ENCODE measurements around the gene MCC.

GRCh38 chr5:113380807-113381326 is 107.4 kb downstream of the MCC start:
- no peak for TF ChIP-seq CTCF (IDR thresholded peaks at IDR 0.05)
- no peak for TF ChIP-seq EZH2 (IDR thresholded peaks at IDR 0.05)
- no peak for TF ChIP-seq EZH2phosphoT487 (IDR thresholded peaks at IDR 0.05)
